Thyroid gland (tissue), 4 donors: Measurements from ENCODE around the gene ALG2.

ENCODE experiments used
- POLR2A ChIP-seq, 2 donors: fragments of 450-650 bp; IDR thresholded peaks; one replicate each; pipeline ENCODE4 v1.6.1; 2017; ENCODE audit warnings: antibody characterized with exemption in 2 of 2, mild to moderate bottlenecking in 2 of 2, moderate library complexity in 1 of 2
- TF ChIP-seq, protein P1 (sequence below), 6 experiments: fragments of 200-600 bp in 3 of 6; fragments of 450-650 bp in 3 of 6; sonication (generic) in 3 of 6; IDR thresholded peaks; one replicate each; pipeline ENCODE4 v1.5.1; 2016 to 2019; ENCODE audit warnings: antibody characterized with exemption in 6 of 6, mild to moderate bottlenecking in 2 of 6, inconsistent platforms in 1 of 6, moderate library complexity in 1 of 6

DNA sequence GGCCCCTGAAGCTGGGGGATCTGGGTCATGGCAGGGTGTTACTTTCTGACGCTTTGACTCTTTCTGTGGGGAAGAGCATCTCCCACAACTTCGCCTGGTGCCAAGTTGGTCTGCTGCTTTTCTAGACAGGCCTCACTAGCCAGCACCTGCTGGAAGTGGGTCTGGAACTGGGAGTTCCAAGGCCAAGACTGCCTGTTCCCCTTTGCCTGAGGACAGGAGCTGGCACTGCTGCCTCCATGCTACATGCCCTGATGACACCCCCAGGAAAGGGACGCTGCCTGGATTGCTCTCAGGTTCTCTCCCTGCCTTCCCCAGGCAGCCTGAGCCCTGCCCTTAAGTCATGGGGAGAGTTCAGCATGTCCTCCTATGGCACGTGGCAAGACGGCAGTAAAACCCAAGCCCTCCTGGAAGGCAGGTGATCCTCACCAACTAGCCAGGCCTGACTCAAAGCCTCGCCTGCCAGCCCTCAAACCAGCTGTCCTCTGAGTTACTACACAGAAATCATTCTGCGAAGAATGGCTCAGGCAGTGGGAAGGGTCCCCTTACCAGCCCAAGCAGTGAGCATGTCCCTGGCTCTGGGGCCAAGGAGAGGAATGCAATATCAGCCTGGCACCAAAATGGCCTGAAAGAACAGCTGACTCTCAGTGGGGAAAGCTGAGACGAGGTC is 36.1 kb upstream of the ALG2 start:
- TF ChIP-seq POLR2A (IDR thresholded peaks at IDR 0.05): no peak
- TF ChIP-seq, protein P1, sequence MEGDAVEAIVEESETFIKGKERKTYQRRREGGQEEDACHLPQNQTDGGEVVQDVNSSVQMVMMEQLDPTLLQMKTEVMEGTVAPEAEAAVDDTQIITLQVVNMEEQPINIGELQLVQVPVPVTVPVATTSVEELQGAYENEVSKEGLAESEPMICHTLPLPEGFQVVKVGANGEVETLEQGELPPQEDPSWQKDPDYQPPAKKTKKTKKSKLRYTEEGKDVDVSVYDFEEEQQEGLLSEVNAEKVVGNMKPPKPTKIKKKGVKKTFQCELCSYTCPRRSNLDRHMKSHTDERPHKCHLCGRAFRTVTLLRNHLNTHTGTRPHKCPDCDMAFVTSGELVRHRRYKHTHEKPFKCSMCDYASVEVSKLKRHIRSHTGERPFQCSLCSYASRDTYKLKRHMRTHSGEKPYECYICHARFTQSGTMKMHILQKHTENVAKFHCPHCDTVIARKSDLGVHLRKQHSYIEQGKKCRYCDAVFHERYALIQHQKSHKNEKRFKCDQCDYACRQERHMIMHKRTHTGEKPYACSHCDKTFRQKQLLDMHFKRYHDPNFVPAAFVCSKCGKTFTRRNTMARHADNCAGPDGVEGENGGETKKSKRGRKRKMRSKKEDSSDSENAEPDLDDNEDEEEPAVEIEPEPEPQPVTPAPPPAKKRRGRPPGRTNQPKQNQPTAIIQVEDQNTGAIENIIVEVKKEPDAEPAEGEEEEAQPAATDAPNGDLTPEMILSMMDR (IDR thresholded peaks at IDR 0.05): no peak
